A673 (cell line): ENCODE measurements around the gene POTEE.
"Not testable (repeated sequence)": the region's sequence is repeated elsewhere in the genome, so short reads cannot be mapped to it uniquely, and the experiment has no call there.

Source experiments
- EZH2 ChIP-seq: fragments of 200-600 bp; sonication (generic); IDR thresholded peaks from 2 replicates; pipeline ENCODE4 v1.6.1; 2017; ENCODE audit warnings: borderline replicate concordance, low read depth, mild to moderate bottlenecking, mixed read lengths, antibody characterized with exemption, low read length; ENCODE audit not compliant: poor library complexity, severe bottlenecking
- TF ChIP-seq, protein P1 (sequence below): fragments of 300-800, 200-600 bp; sonication (generic); conservative IDR thresholded peaks from 2 replicates; pipeline ENCODE4 v1.5.1; 2017; ENCODE audit warnings: low read depth, mild to moderate bottlenecking, antibody characterized with exemption, low read length, moderate library complexity, mixed read lengths

DNA sequence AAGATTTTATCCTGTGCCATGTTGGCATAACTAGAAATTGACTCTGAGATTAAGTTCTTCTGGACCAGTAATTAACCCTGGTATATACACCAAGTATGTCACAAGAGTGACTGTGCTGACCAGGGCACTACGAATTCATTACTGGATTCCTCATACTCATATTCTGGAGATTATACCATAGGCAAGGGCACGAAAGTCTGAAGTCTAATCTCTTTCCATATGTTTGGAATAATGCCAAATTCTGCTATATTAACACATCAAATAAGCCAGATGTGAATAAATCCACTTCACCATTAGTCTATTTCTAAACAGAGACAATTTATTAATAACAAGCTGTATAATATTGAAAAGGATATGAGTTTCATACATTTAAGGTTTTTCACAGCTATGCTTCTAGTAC lies 13.2 kb upstream of the POTEE start:
- TF ChIP-seq, protein P1, sequence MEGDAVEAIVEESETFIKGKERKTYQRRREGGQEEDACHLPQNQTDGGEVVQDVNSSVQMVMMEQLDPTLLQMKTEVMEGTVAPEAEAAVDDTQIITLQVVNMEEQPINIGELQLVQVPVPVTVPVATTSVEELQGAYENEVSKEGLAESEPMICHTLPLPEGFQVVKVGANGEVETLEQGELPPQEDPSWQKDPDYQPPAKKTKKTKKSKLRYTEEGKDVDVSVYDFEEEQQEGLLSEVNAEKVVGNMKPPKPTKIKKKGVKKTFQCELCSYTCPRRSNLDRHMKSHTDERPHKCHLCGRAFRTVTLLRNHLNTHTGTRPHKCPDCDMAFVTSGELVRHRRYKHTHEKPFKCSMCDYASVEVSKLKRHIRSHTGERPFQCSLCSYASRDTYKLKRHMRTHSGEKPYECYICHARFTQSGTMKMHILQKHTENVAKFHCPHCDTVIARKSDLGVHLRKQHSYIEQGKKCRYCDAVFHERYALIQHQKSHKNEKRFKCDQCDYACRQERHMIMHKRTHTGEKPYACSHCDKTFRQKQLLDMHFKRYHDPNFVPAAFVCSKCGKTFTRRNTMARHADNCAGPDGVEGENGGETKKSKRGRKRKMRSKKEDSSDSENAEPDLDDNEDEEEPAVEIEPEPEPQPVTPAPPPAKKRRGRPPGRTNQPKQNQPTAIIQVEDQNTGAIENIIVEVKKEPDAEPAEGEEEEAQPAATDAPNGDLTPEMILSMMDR: not testable (repeated sequence)
- not testable (repeated sequence) for TF ChIP-seq EZH2
